ENCODE results near the gene KRT34.
"Not testable (repeated sequence)": the region's sequence is repeated elsewhere in the genome, so short reads cannot be mapped to it uniquely, and the experiment has no call there.

Gene KRT34

DNA sequence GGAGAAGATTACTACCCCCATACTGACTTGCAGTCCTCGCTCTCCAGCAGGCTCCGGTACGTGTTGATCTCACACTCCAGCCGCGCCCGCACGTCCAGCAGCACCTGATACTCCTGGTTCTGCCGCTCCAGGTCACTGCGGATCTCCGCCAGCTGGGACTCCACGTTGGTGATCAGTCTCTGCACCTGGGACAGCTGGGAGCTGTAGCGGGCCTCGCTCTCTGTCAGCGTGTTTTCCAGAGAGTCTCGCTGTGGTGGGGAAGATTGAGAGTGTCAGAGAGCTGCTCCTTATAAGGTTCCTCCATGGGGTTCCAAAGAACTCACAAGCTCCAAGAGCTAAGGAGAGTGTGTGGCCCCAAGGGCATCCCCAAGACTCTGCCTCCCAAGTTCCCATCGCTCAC is 35.7 kb downstream of the KRT34 start:
- H3K36me3 ChIP-seq (ENCODE audit: control insufficient read depth in 2 of 2, insufficient read depth in 2 of 2, low read length in 2 of 2); H3K4me1 ChIP-seq (ENCODE audit: control insufficient read depth, insufficient read depth, low read length); H3K27ac ChIP-seq (ENCODE audit: low read length); H3K27me3 ChIP-seq (ENCODE audit: control insufficient read depth in 1 of 2, insufficient read depth in 2 of 2, low read length in 2 of 2); H3K9ac ChIP-seq (ENCODE audit: low read length in 2 of 2); H3K4me3 ChIP-seq (ENCODE audit: low read length in 2 of 2); H3K9me3 ChIP-seq (ENCODE audit: control insufficient read depth in 2 of 2, low read length in 2 of 2): not testable (repeated sequence)

GRCh38 chr17:41345992-41346391 is 36.1 kb downstream of the KRT34 start:
- no peak overlapping the region for H3K27ac ChIP-seq (ENCODE audit: low read length)
- no peak overlapping the region for H3K9ac ChIP-seq (ENCODE audit: low read length in 2 of 2)
- no peaks in the 10 kb centered on the region for H3K36me3 ChIP-seq (ENCODE audit: control insufficient read depth in 2 of 2, insufficient read depth in 2 of 2, low read length in 2 of 2)
- no peaks in the 10 kb centered on the region for H3K4me1 ChIP-seq (ENCODE audit: control insufficient read depth, insufficient read depth, low read length)
- peaks cover 0 to 2% of the 10 kb centered on the region in 2 donors for H3K27me3 ChIP-seq (ENCODE audit: control insufficient read depth in 1 of 2, insufficient read depth in 2 of 2, low read length in 2 of 2)
- no peak overlapping the region for H3K4me3 ChIP-seq (ENCODE audit: low read length in 2 of 2)
- H3K9me3 ChIP-seq (ENCODE audit: control insufficient read depth in 2 of 2, low read length in 2 of 2): no peaks in the 10 kb centered on the region

DNA sequence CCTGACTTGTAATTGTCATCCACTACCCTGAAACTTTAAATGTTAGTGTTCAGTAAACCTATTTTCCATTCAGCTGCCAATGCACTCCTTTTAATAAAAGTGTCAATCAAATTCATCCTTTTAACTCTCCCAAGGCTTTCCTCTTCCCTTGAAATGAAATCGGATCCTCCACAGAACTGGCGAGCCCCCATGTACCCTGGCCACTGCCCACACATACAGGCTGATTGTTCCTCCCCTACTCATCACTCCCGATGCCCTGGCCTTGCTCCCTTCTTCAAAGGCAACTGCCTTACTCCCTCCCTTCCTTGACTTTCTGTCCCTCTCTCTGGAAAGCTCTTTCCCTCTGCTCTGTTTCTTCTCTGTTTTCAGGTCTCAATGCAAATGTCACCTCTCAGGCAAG is 39.1 kb downstream of the KRT34 start:
- H3K27ac ChIP-seq (ENCODE audit: low read length): no peak overlapping the region
- H3K36me3 ChIP-seq (ENCODE audit: control insufficient read depth in 2 of 2, insufficient read depth in 2 of 2, low read length in 2 of 2): no peaks in the 10 kb centered on the region
- no peaks in the 10 kb centered on the region for H3K4me1 ChIP-seq (ENCODE audit: control insufficient read depth, insufficient read depth, low read length)
- H3K27me3 ChIP-seq (ENCODE audit: control insufficient read depth in 1 of 2, insufficient read depth in 2 of 2, low read length in 2 of 2): peaks cover 0 to 3% of the 10 kb centered on the region in 2 donors
- no peak overlapping the region for H3K9ac ChIP-seq (ENCODE audit: low read length in 2 of 2)
- H3K4me3 ChIP-seq (ENCODE audit: low read length in 2 of 2): no peak overlapping the region
- no peaks in the 10 kb centered on the region for H3K9me3 ChIP-seq (ENCODE audit: control insufficient read depth in 2 of 2, low read length in 2 of 2)

DNA sequence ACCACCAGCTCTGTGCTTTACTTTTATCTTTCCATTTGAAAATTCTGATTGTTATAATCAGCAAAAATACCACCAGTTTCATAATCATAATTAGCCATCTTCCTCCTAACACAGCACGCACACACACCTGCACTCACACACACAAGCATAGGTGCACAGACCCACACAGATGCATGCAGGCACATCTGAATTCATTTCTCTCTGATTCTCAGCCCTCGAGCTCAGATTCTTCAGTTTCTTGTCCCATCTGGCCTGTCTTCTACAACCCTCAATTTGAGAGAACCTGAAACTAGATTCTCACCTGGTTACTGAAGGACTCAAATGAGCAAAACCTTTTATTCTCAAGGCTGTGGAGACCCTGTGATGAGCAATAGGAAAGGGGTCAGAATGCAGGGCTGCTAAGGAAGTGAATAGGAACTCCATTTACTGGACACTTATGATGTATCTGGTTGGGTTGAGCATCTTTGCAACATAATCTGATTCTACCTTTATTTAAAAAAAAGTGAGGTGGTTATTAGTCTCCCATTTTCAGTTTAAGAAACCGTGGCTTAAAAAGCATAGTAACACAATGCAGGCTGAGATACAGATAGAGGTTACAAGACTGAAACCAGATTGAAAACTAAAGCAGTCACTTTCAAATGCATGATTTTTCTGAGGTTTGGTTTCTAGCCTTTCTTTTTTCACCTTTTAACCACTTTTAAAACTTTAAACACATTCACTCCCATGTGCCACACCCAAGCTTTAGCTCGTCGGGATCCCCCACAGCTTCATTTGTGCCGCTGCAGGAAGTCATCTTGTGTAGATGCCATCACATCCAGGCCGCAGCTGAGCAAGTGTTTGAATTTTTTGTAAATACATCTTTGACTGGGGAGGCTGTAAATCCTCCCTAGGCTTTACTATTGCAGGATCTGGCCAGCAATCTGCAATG is 40.9 kb downstream of the KRT34 start:
- Histone ChIP-seq H3K4me1 (ENCODE audit: control insufficient read depth, insufficient read depth, low read length) (no peaks in the 10 kb centered on the region), H3K9me3 (ENCODE audit: control insufficient read depth in 2 of 2, low read length in 2 of 2) (no peaks in the 10 kb centered on the region), H3K27ac (ENCODE audit: low read length) (no peak overlapping the region), H3K36me3 (ENCODE audit: control insufficient read depth in 2 of 2, insufficient read depth in 2 of 2, low read length in 2 of 2) (no peaks in the 10 kb centered on the region), H3K9ac (ENCODE audit: low read length in 2 of 2) (no peak overlapping the region), H3K4me3 (ENCODE audit: low read length in 2 of 2) (no peak overlapping the region), H3K27me3 (ENCODE audit: control insufficient read depth in 1 of 2, insufficient read depth in 2 of 2, low read length in 2 of 2) (peaks cover 0 to 3% of the 10 kb centered on the region in 2 donors)

GRCh38 chr17:41340494-41340893 is 41.6 kb downstream of the KRT34 start:
- Histone ChIP-seq H3K9ac (ENCODE audit: low read length in 2 of 2) (no peak overlapping the region), H3K9me3 (ENCODE audit: control insufficient read depth in 2 of 2, low read length in 2 of 2) (no peaks in the 10 kb centered on the region), H3K4me1 (ENCODE audit: control insufficient read depth, insufficient read depth, low read length) (no peaks in the 10 kb centered on the region), H3K36me3 (ENCODE audit: control insufficient read depth in 2 of 2, insufficient read depth in 2 of 2, low read length in 2 of 2) (no peaks in the 10 kb centered on the region), H3K4me3 (ENCODE audit: low read length in 2 of 2) (no peak overlapping the region), H3K27me3 (ENCODE audit: control insufficient read depth in 1 of 2, insufficient read depth in 2 of 2, low read length in 2 of 2) (peaks cover 0 to 3% of the 10 kb centered on the region in 2 donors), H3K27ac (ENCODE audit: low read length) (no peak overlapping the region)

DNA sequence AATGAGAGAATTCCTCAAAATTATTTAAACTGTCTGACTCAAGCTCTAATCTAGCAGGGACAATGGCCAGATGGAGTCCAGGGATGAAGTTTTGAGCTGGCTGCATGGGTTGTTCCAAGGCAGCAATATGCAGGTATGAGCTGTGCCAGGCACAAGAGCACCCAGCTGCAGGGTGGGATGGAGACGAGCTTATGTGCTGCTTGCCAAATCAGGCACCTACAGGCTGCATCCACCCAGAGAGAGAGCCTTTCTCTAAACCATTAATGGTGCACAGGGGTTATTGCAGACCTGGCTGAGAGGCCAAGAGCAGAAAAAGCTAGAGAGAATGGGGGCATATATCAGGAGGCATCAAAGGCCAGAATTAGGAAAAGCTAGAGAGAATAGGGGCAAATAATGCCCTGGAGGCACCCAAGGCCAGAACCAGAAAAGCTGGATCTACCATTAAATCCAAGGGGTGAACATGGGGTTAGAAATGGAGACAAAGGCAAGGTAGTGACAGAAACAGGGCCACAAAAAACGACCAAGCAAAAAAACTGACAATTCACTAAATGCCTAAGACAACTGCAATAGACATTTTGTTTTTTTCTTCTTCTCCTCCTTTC is 42.4 kb downstream of the KRT34 start:
- H3K4me3 ChIP-seq (ENCODE audit: low read length in 2 of 2): no peak overlapping the region

GRCh38 chr17:41338961-41339485 is 43.1 kb downstream of the KRT34 start:
- H3K27ac ChIP-seq (ENCODE audit: low read length): no peak overlapping the region

More for the DNA sequence above, 42.4 kb downstream of the KRT34 start:
- Histone ChIP-seq H3K27ac (ENCODE audit: low read length) (no peak overlapping the region), H3K9ac (ENCODE audit: low read length in 2 of 2) (no peak overlapping the region), H3K9me3 (ENCODE audit: control insufficient read depth in 2 of 2, low read length in 2 of 2) (no peaks in the 10 kb centered on the region), H3K36me3 (ENCODE audit: control insufficient read depth in 2 of 2, insufficient read depth in 2 of 2, low read length in 2 of 2) (no peaks in the 10 kb centered on the region), H3K27me3 (ENCODE audit: control insufficient read depth in 1 of 2, insufficient read depth in 2 of 2, low read length in 2 of 2) (peaks cover 0 to 3% of the 10 kb centered on the region in 2 donors), H3K4me1 (ENCODE audit: control insufficient read depth, insufficient read depth, low read length) (no peaks in the 10 kb centered on the region)

GRCh38 chr17:41335747-41336146 is 46.4 kb downstream of the KRT34 start:
- peaks cover 0 to 4% of the 10 kb centered on the region in 2 donors for H3K27me3 ChIP-seq (ENCODE audit: control insufficient read depth in 1 of 2, insufficient read depth in 2 of 2, low read length in 2 of 2)
- no peaks in the 10 kb centered on the region for H3K9me3 ChIP-seq (ENCODE audit: control insufficient read depth in 2 of 2, low read length in 2 of 2)
- H3K9ac ChIP-seq (ENCODE audit: low read length in 2 of 2): no peak overlapping the region
- H3K36me3 ChIP-seq (ENCODE audit: control insufficient read depth in 2 of 2, insufficient read depth in 2 of 2, low read length in 2 of 2): no peaks in the 10 kb centered on the region
- H3K4me1 ChIP-seq (ENCODE audit: control insufficient read depth, insufficient read depth, low read length): no peaks in the 10 kb centered on the region
- H3K27ac ChIP-seq (ENCODE audit: low read length): no peak overlapping the region
- H3K4me3 ChIP-seq (ENCODE audit: low read length in 2 of 2): no peak overlapping the region

More at GRCh38 chr17:41338961-41339485, 43.1 kb downstream of the KRT34 start:
- Histone ChIP-seq H3K4me3 (ENCODE audit: low read length in 2 of 2) (no peak overlapping the region), H3K4me1 (ENCODE audit: control insufficient read depth, insufficient read depth, low read length) (no peaks in the 10 kb centered on the region), H3K9ac (ENCODE audit: low read length in 2 of 2) (no peak overlapping the region), H3K27me3 (ENCODE audit: control insufficient read depth in 1 of 2, insufficient read depth in 2 of 2, low read length in 2 of 2) (peaks cover 0 to 3% of the 10 kb centered on the region in 2 donors), H3K36me3 (ENCODE audit: control insufficient read depth in 2 of 2, insufficient read depth in 2 of 2, low read length in 2 of 2) (no peaks in the 10 kb centered on the region), H3K9me3 (ENCODE audit: control insufficient read depth in 2 of 2, low read length in 2 of 2) (no peaks in the 10 kb centered on the region)

DNA sequence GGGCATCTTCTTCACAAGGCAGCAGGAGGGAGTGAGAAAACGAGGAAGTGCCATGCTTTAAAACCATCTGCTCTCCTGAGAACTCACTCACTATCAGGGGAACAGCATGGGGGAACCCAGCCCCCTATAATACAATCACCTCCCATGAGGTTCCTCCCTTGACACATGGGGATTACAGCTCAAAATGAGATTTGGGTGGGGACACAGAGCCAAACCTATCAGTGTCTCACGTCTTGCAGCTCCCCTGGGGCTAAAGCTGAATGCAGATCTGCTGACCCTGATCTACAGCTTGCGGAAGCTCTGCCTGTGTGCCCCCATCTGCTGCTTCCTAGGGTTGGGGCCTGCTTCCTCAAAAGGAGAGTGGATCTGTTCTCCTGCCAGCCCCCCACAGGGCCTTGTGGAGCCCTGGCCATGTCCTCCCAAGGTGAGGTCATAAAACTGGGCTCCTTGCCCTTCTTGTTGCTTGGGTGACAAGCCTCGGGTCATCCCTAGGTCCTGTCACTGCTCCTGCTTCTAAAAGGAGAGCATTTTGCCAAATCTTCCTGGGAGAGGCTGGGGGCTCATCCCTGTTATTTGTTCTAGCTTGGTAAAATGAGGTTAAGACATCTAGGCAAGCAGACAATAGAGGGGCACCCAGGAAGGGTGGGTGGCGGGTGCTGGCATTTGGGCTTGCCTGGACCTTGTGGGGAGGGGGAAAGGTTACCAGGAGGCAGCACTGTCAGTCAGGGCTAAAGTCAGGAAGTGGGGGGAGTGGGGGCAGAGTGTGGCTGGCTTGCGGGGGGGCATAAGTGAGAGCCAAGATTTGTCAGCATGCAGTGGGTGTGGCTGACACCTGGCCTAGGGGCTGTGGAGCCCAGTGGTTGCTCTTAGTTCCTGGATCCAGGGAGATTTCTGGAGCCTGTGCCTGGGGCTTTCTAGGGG is 47.5 kb downstream of the KRT34 start:
- H3K27me3 ChIP-seq (ENCODE audit: control insufficient read depth in 1 of 2, insufficient read depth in 2 of 2, low read length in 2 of 2): peaks cover 0 to 4% of the 10 kb centered on the region in 2 donors

DNA sequence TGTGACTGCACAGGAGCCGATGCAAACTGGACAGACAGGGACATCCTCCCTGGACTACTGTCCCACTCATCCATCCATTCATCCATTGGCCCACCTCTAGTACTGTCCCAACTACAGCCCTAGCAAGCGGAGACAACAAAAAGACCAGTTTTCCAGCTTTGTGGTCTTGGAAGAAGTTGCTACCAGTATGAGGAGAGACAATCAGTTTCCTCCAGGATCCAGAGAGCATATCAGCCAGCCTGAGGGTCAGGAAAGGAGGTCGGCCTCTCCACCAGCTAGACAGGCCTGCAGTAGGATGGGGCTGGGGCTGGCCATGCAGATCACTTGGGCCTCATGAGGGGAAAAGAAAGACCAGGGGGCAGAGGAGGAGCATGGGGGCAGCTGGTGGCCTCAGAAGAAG is 48.3 kb downstream of the KRT34 start:
- no peaks in the 10 kb centered on the region for H3K4me1 ChIP-seq (ENCODE audit: control insufficient read depth, insufficient read depth, low read length)
- peaks cover 0 to 4% of the 10 kb centered on the region in 2 donors for H3K27me3 ChIP-seq (ENCODE audit: control insufficient read depth in 1 of 2, insufficient read depth in 2 of 2, low read length in 2 of 2)
- H3K9ac ChIP-seq (ENCODE audit: low read length in 2 of 2): no peak overlapping the region
- H3K4me3 ChIP-seq (ENCODE audit: low read length in 2 of 2): no peak overlapping the region
- no peaks in the 10 kb centered on the region for H3K9me3 ChIP-seq (ENCODE audit: control insufficient read depth in 2 of 2, low read length in 2 of 2)
- no peaks in the 10 kb centered on the region for H3K36me3 ChIP-seq (ENCODE audit: control insufficient read depth in 2 of 2, insufficient read depth in 2 of 2, low read length in 2 of 2)
- no peak overlapping the region for H3K27ac ChIP-seq (ENCODE audit: low read length)

More for the DNA sequence above, 47.5 kb downstream of the KRT34 start:
- H3K4me1 ChIP-seq (ENCODE audit: control insufficient read depth, insufficient read depth, low read length): no peaks in the 10 kb centered on the region
- no peak overlapping the region for H3K27ac ChIP-seq (ENCODE audit: low read length)
- H3K4me3 ChIP-seq (ENCODE audit: low read length in 2 of 2): no peak overlapping the region
- no peaks in the 10 kb centered on the region for H3K9me3 ChIP-seq (ENCODE audit: control insufficient read depth in 2 of 2, low read length in 2 of 2)
- no peaks in the 10 kb centered on the region for H3K36me3 ChIP-seq (ENCODE audit: control insufficient read depth in 2 of 2, insufficient read depth in 2 of 2, low read length in 2 of 2)
- no peak overlapping the region for H3K9ac ChIP-seq (ENCODE audit: low read length in 2 of 2)
